ENCODE measurements around the gene TMPRSS7.
A peak's percentile ranks its signal among the peaks of the same experiment; 100 is the strongest.

Gene TMPRSS7

GRCh38 chr3:112034436-112034835 is at the start of gene TMPRSS7:
Gene TMPRSS7, plus strand, starts transcription at chr3:112034736. Its CDS starts 110 bp downstream, at chr3:112034846.
- no peak for DNase-seq (ENCODE audit: low read depth)

- no peak for DNase-seq (ENCODE audit: low read depth)
These were observed 47.7 kb upstream of the TMPRSS7 start for GRCh38 chr3:111986800-111987199.

- no peak for DNase-seq (ENCODE audit: low read depth)
These were observed 45.4 kb upstream of the TMPRSS7 start for GRCh38 chr3:111989061-111989678.

- DNase-seq (ENCODE audit: low read depth): no peak
These were observed 41.5 kb upstream of the TMPRSS7 start for GRCh38 chr3:111993038-111993437.

GRCh38 chr3:111998636-111999483 is 35.7 kb upstream of the TMPRSS7 start, which contains the start of gene TAGLN3:
Gene TAGLN3, plus strand, starts transcription at chr3:111998922. Its CDS starts 501 bp downstream, at chr3:111999423.
- DNase-seq (ENCODE audit: low read depth): no peak

GRCh38 chr3:111999484-112000324 is 34.8 kb upstream of the TMPRSS7 start:
- DNase-seq (ENCODE audit: low read depth): no peak

- no peak for DNase-seq (ENCODE audit: low read depth)
These were observed 34.2 kb upstream of the TMPRSS7 start for GRCh38 chr3:112000367-112000771.

GRCh38 chr3:112000966-112001365 is 33.6 kb upstream of the TMPRSS7 start:
- DNase-seq (ENCODE audit: low read depth): no peak

- no peak for DNase-seq (ENCODE audit: low read depth)
These were observed 33.0 kb upstream of the TMPRSS7 start for GRCh38 chr3:112001526-112001925.

- DNase-seq (ENCODE audit: low read depth): no peak
These were observed 32.2 kb upstream of the TMPRSS7 start for GRCh38 chr3:112002096-112002971.

- no peak for DNase-seq (ENCODE audit: low read depth)
These were observed 31.0 kb upstream of the TMPRSS7 start for GRCh38 chr3:112003321-112004080.

- no peak for DNase-seq (ENCODE audit: low read depth)
These were observed 30.3 kb upstream of the TMPRSS7 start for GRCh38 chr3:112004187-112004586.

GRCh38 chr3:112004669-112005068 is 29.9 kb upstream of the TMPRSS7 start:
- DNase-seq (ENCODE audit: low read depth): no peak

- DNase-seq (ENCODE audit: low read depth): peak; percentile 53
These were observed 29.4 kb upstream of the TMPRSS7 start for GRCh38 chr3:112005091-112005672.

GRCh38 chr3:112007633-112008032 is 26.9 kb upstream of the TMPRSS7 start:
- no peak for DNase-seq (ENCODE audit: low read depth)

GRCh38 chr3:112009670-112010069 is 24.9 kb upstream of the TMPRSS7 start:
- DNase-seq (ENCODE audit: low read depth): no peak

- DNase-seq (ENCODE audit: low read depth): no peak
These were observed 23.9 kb upstream of the TMPRSS7 start for GRCh38 chr3:112010636-112011035.

- DNase-seq (ENCODE audit: low read depth): no peak
These were observed 23.1 kb upstream of the TMPRSS7 start for GRCh38 chr3:112011376-112011940.

GRCh38 chr3:112012205-112012992 is 22.1 kb upstream of the TMPRSS7 start:
- no peak for DNase-seq (ENCODE audit: low read depth)
